ENCODE data around the gene HNMT. TPM values are rescaled to one million over a fixed set of nuclear protein-coding genes. Genes with fewer than 3 reads are reported as not detected.
A peak's percentile ranks its signal among the peaks of the same experiment; 100 is the strongest.

The HNMT gene
- total and polyA plus RNA-seq, 2 of the 13 experiments (the other 11 are each of a cell fraction or from before 2014, with no cell fraction given) = 279 to 309 TPM

GRCh38 chr2:137957033-137957432 lies 7.2 kb upstream of the HNMT start (continued):
- TF ChIP-seq GPN1 (CRISPR knock-in tag; IDR thresholded peaks at IDR 0.05; ENCODE audit: borderline replicate concordance) = no peak
- no peak for TF ChIP-seq NFATC3 (CRISPR knock-in tag; IDR thresholded peaks at IDR 0.05)
- TF ChIP-seq E2F2 (CRISPR knock-in tag; IDR thresholded peaks at IDR 0.05; ENCODE audit: borderline replicate concordance) = no peak
- no peak for TF ChIP-seq ZNF503 (CRISPR knock-in tag; IDR thresholded peaks at IDR 0.05)
- no peak for TF ChIP-seq MLXIP (CRISPR knock-in tag; IDR thresholded peaks at IDR 0.05; ENCODE audit: borderline replicate concordance)
- TF ChIP-seq MTA3 (CRISPR knock-in tag; IDR thresholded peaks at IDR 0.05) = no peak
- no peak for TF ChIP-seq ZNF616 (CRISPR knock-in tag; IDR thresholded peaks at IDR 0.05; ENCODE audit: low read depth)
- TF ChIP-seq ZBTB43 (CRISPR knock-in tag; conservative IDR thresholded peaks at IDR 0.05) = no peak
- TF ChIP-seq MIXL1 (CRISPR knock-in tag; IDR thresholded peaks at IDR 0.05) = 0 out of 2 replicates have a peak, but pooled peaks have one; percentile 5
- TF ChIP-seq ZNF383 (CRISPR knock-in tag; IDR thresholded peaks at IDR 0.05; ENCODE audit: borderline replicate concordance) = no peak
- TF ChIP-seq SNAPC4 (CRISPR knock-in tag; IDR thresholded peaks at IDR 0.05) = no peak
- 0 out of 2 replicates have a peak, but pooled peaks have one; percentile 55 for TF ChIP-seq ZKSCAN8 (CRISPR knock-in tag; IDR thresholded peaks at IDR 0.05; ENCODE audit: borderline replicate concordance)
- no peak for TF ChIP-seq NAIF1 (CRISPR knock-in tag; IDR thresholded peaks at IDR 0.05; ENCODE audit: borderline replicate concordance)
- no peak for TF ChIP-seq MTF1 (CRISPR knock-in tag; IDR thresholded peaks at IDR 0.05)
- no peak for TF ChIP-seq RARG (CRISPR knock-in tag; IDR thresholded peaks at IDR 0.05; ENCODE audit: low read depth)
- TF ChIP-seq ZNF317 (CRISPR knock-in tag; IDR thresholded peaks at IDR 0.05) = no peak
- TF ChIP-seq PBX2 (CRISPR knock-in tag; IDR thresholded peaks at IDR 0.05) = no peak

Measured in HepG2 (cell line).